SK-N-SH (cell line): ENCODE data around the gene GGTLC2. TPM values are rescaled to one million over a fixed set of nuclear protein-coding genes. Genes with fewer than 3 reads are reported as not detected.

Source experiments
- CTCF ChIA-PET: fragments of 300-600, 350-600 bp; formaldehyde crosslinking; extraction: SDS; loops from one replicate; lab custom pipeline; 2021; lab: Yijun Ruan, JAX
- POLR2A ChIA-PET: fragments of 350-600 bp; sonication (Branson Sonifier 250); formaldehyde crosslinking; extraction: SDS; loops from one replicate; lab custom pipeline; 2020; ENCODE audit warnings: antibody characterized with exemption, inconsistent platforms; lab: Yijun Ruan, JAX
- DNase-seq: peaks from one replicate; pipeline ENCODE4 v3.0.0; 2012
- H2AFZ ChIP-seq: fragments of 200-600 bp; sonication (generic); 2 replicates; pipeline ENCODE4 v1.8.1; 2016; ENCODE audit warnings: antibody characterized with exemption, mild to moderate bottlenecking, low read depth
- H3F3A ChIP-seq: fragments of 200-600 bp; sonication (generic); replicated peaks from 2 replicates; pipeline ENCODE3; 2016; ENCODE audit warnings: antibody characterized with exemption, mild to moderate bottlenecking; ENCODE audit not compliant: insufficient read depth
- H3K27ac ChIP-seq, 2 experiments: fragments of 200-500 bp in 1 of 2; fragments of 200-600 bp in 1 of 2; sonication (Bioruptor generic) in 1 of 2; sonication (generic), shearing (Covaris generic) in 1 of 2; 2 replicates each; pipeline versions ENCODE4 v1.5.1 to v1.6.1; 2014 to 2016; ENCODE audit warnings: low read depth in 2 of 2, inconsistent platforms in 1 of 2, low read length in 1 of 2, mild to moderate bottlenecking in 1 of 2, mixed read lengths in 1 of 2
- H3K27me3 ChIP-seq: fragments of 200-600 bp; sonication (generic), shearing (Covaris generic); 2 replicates; pipeline ENCODE4 v1.6.1; 2016; ENCODE audit warnings: mixed run types; ENCODE audit not compliant: insufficient read depth
- H3K36me3 ChIP-seq, 2 experiments: fragments of 200-500 bp in 1 of 2; fragments of 200-600 bp in 1 of 2; sonication (Bioruptor generic) in 1 of 2; sonication (generic) in 1 of 2; replicated peaks in 1 of 2; 2 replicates each; pipeline versions ENCODE3 to v1.5.1; 2014 to 2016; ENCODE audit warnings: low read length in 1 of 2, mild to moderate bottlenecking in 1 of 2; ENCODE audit not compliant: insufficient read depth in 2 of 2, control insufficient read depth in 1 of 2
- H3K4me1 ChIP-seq, 2 experiments: fragments of 200-500 bp in 1 of 2; fragments of 200-600 bp in 1 of 2; sonication (Bioruptor generic) in 1 of 2; sonication (generic), shearing (Covaris generic) in 1 of 2; 2 replicates each; pipeline versions ENCODE4 v1.5.1 to v1.6.1; 2014 to 2016; ENCODE audit warnings: low read depth in 1 of 2, low read length in 1 of 2, mixed run types in 1 of 2; ENCODE audit not compliant: insufficient read depth in 2 of 2, control insufficient read depth in 1 of 2
- H3K4me2 ChIP-seq: fragments of 200-600 bp; sonication (generic), shearing (Covaris generic); 2 replicates; pipeline ENCODE4 v1.6.1; 2017; ENCODE audit warnings: mixed run types
- H3K4me3 ChIP-seq, 2 experiments: fragments of 200-500 bp in 1 of 2; fragments of 200-600 bp in 1 of 2; sonication (Bioruptor generic) in 1 of 2; sonication (generic), shearing (Covaris generic) in 1 of 2; 2 replicates each; pipeline versions ENCODE4 v1.5.1 to v1.8.1; 2014 to 2016; ENCODE audit warnings: low read depth in 2 of 2, inconsistent platforms in 1 of 2, low read length in 1 of 2, mild to moderate bottlenecking in 1 of 2, mixed read lengths in 1 of 2, moderate library complexity in 1 of 2
- H3K79me2 ChIP-seq: fragments of 200-600 bp; sonication (generic); 2 replicates; pipeline ENCODE4 v1.8.1; 2017; ENCODE audit warnings: mild to moderate bottlenecking; ENCODE audit not compliant: insufficient read depth
- H3K9ac ChIP-seq: fragments of 200-600 bp; sonication (generic); 2 replicates; pipeline ENCODE4 v1.6.1; 2017; ENCODE audit warnings: mixed run types
- H3K9me2 ChIP-seq: fragments of 200-600 bp; sonication (generic); 2 replicates; pipeline ENCODE4 v1.6.1; 2017; ENCODE audit warnings: mixed run types
- H3K9me3 ChIP-seq: fragments of 200-600 bp; sonication (generic); 2 replicates; pipeline ENCODE4 v1.6.1; 2017; ENCODE audit warnings: mixed run types, mild to moderate bottlenecking, moderate library complexity
- H4K20me1 ChIP-seq: fragments of 200-600 bp; sonication (generic); 2 replicates; pipeline ENCODE4 v1.6.1; 2017; ENCODE audit warnings: mild to moderate bottlenecking, mixed run types; ENCODE audit not compliant: insufficient read depth
- CTCF ChIP-seq: fragments of 200-600 bp; sonication (generic); IDR thresholded peaks from 2 replicates; pipeline ENCODE4 v1.6.1; 2017; ENCODE audit warnings: antibody characterized with exemption, mild to moderate bottlenecking, moderate library complexity
- EP300 ChIP-seq, 2 experiments: IDR thresholded peaks; 2 replicates each; pipeline versions ENCODE4 v1.4.0 to v1.6.1; 2012; ENCODE audit warnings: borderline replicate concordance in 1 of 2, low read depth in 1 of 2, low read length in 1 of 2
- EZH2phosphoT487 ChIP-seq: fragments of 200-600 bp; sonication (generic); IDR thresholded peaks from 2 replicates; pipeline ENCODE4 v1.6.1; 2017; ENCODE audit warnings: low read depth, mixed run types, mild to moderate bottlenecking, antibody characterized with exemption, moderate library complexity, borderline replicate concordance
- FOSL2 ChIP-seq: IDR thresholded peaks from 2 replicates; pipeline ENCODE4 v1.4.0; 2012; ENCODE audit warnings: low read depth, mild to moderate bottlenecking, moderate library complexity, borderline replicate concordance
- FOXJ3 ChIP-seq: sonication (generic); formaldehyde crosslinking; IDR thresholded peaks from 2 replicates; pipeline ENCODE4 v1.5.1; 2020; ENCODE audit warnings: mild to moderate bottlenecking, missing genetic modification reagents
- GABPA ChIP-seq: IDR thresholded peaks from 2 replicates; pipeline ENCODE4 v1.4.0; 2012; ENCODE audit warnings: low read depth, mild to moderate bottlenecking
- IRF3 ChIP-seq: fragments of 150-350 bp; IDR thresholded peaks from 2 replicates; pipeline ENCODE4 v1.6.1; 2016; ENCODE audit warnings: mild to moderate bottlenecking, low read depth, low read length
- MEF2A ChIP-seq: IDR thresholded peaks from 2 replicates; pipeline ENCODE4 v1.4.0; 2012; ENCODE audit warnings: low read depth, borderline replicate concordance
- MXI1 ChIP-seq: IDR thresholded peaks from 2 replicates; pipeline ENCODE4 v1.6.1; 2012; ENCODE audit warnings: mild to moderate bottlenecking, low read depth, low read length, improper control_type of control experiment
- NFIC ChIP-seq: IDR thresholded peaks from 2 replicates; pipeline ENCODE4 v1.4.0; 2012; ENCODE audit warnings: borderline replicate concordance
- PBX3 ChIP-seq: IDR thresholded peaks from 2 replicates; pipeline ENCODE4; 2012
- POLR2AphosphoS5 ChIP-seq: IDR thresholded peaks from 2 replicates; pipeline ENCODE4 v1.6.1; 2012; ENCODE audit warnings: low read depth, low read length
- RAD21 ChIP-seq: IDR thresholded peaks from 2 replicates; pipeline ENCODE4 v1.6.1; 2012; ENCODE audit warnings: mild to moderate bottlenecking, low read length
- RCOR1 ChIP-seq: fragments of 150-350 bp; IDR thresholded peaks from 2 replicates; pipeline ENCODE4 v1.6.1; 2017; ENCODE audit warnings: antibody characterized with exemption, low read length
- REST ChIP-seq: IDR thresholded peaks from 2 replicates; pipeline ENCODE4 v1.6.1; 2012; ENCODE audit warnings: mild to moderate bottlenecking, low read depth, low read length, moderate library complexity
- RFX5 ChIP-seq: IDR thresholded peaks from 2 replicates; pipeline ENCODE4 v1.6.1; 2012; ENCODE audit warnings: mild to moderate bottlenecking, improper control_type of control experiment, low read length
- RXRA ChIP-seq: IDR thresholded peaks from 2 replicates; pipeline ENCODE4 v1.4.0; 2012; ENCODE audit warnings: low read depth, mild to moderate bottlenecking, borderline replicate concordance
- SIN3A ChIP-seq: IDR thresholded peaks from 2 replicates; pipeline ENCODE4 v1.6.1; 2012; ENCODE audit warnings: low read depth, mild to moderate bottlenecking, low read length, moderate library complexity, borderline replicate concordance
- SMC3 ChIP-seq: IDR thresholded peaks from 2 replicates; pipeline ENCODE4 v1.6.1; 2012; ENCODE audit warnings: low read depth, low read length, improper control_type of control experiment
- TAF1 ChIP-seq: IDR thresholded peaks from 2 replicates; pipeline ENCODE4 v1.6.1; 2012; ENCODE audit warnings: low read depth, mild to moderate bottlenecking, low read length, moderate library complexity, borderline replicate concordance
- ZBTB33 ChIP-seq: IDR thresholded peaks from 2 replicates; pipeline ENCODE4 v1.4.0; 2012; ENCODE audit warnings: low read depth, borderline replicate concordance
- WGBS: methylation state at CpG from one replicate; pipeline ENCODE4 v1.1.6; 2017; ENCODE audit warnings: low lambda C conversion rate; 5-methylcytosine and 5-hydroxymethylcytosine counted together
- polyA plus RNA-seq, 3 experiments: library from polyadenylated mRNA; depleted of rRNA; stranded (reverse); fragments of >200 nt; gene quantifications; 2 replicates each; pipeline ENCODE4 v1.2.3, GENCODE V29; 2012

The GGTLC2 gene
- polyA plus RNA-seq, 1 of the 3 experiments (the other 2 are of a cell fraction): not detected

- TF ChIP-seq CTCF (no peak), SIN3A (no peak), FOSL2 (no peak), PBX3 (no peak), RCOR1 (no peak)
Observed at GRCh38 chr22:22671506-22671905, 27.1 kb downstream of the GGTLC2 start (continued).

GRCh38 chr22:22673099-22673498, 28.7 kb downstream of the GGTLC2 start:
- POLR2A ChIA-PET: no interaction called here
- H3K79me2 ChIP-seq: no peaks in the 10 kb centered on the region
- TF ChIP-seq MEF2A: no peak
- TF ChIP-seq REST: no peak
- no peak for TF ChIP-seq TAF1
- no peak for TF ChIP-seq POLR2AphosphoS5
- no peak for TF ChIP-seq EP300 (IDR thresholded peaks at IDR 0.05; ENCODE audit: borderline replicate concordance in 1 of 2, low read depth in 1 of 2, low read length in 1 of 2)
- TF ChIP-seq PBX3: no peak
- no peak for TF ChIP-seq NFIC
- no peak for TF ChIP-seq RFX5
- TF ChIP-seq ZBTB33: no peak
- TF ChIP-seq EZH2phosphoT487: no peak
- no peak for TF ChIP-seq RAD21
- TF ChIP-seq MXI1: no peak
- TF ChIP-seq GABPA: no peak
- no peak for TF ChIP-seq FOXJ3 (CRISPR knock-in tag)
- no peak for TF ChIP-seq RXRA
- no peak for TF ChIP-seq IRF3
- no peak for TF ChIP-seq FOSL2
- TF ChIP-seq SMC3: no peak
- TF ChIP-seq, all 33 proteins: peak for 0
- no peaks in the 10 kb centered on the region for H3F3A ChIP-seq
- no peaks in the 10 kb centered on the region for H3K9me3 ChIP-seq
- WGBS: 4% methylated on average over 3 of the region's 3 CpGs
- H2AFZ ChIP-seq: no peak overlapping the region
- CTCF ChIA-PET: interaction anchor here (1.0 kb wide), 1 partner anchor 37 kb away, joined by 4 read pairs; no protein-coding TSS in a partner anchor
- H3K4me2 ChIP-seq: no peak overlapping the region
- no peak overlapping the region for H3K9ac ChIP-seq
- no peaks in the 10 kb centered on the region for H3K36me3 ChIP-seq
- no peaks in the 10 kb centered on the region for H3K9me2 ChIP-seq
- no peaks in the 10 kb centered on the region; the same call in 1 of the 2 replicates for H3K27me3 ChIP-seq
- H3K4me1 ChIP-seq: no peaks in the 10 kb centered on the region
- H3K4me3 ChIP-seq: no peak overlapping the region
- H3K27ac ChIP-seq: no peak overlapping the region
- no peaks in the 10 kb centered on the region for H4K20me1 ChIP-seq
- no peak for DNase-seq
